GM12878 (cell line): ENCODE data around the gene MDC1. TPM values are rescaled to one million over a fixed set of nuclear protein-coding genes. Genes with fewer than 3 reads are reported as not detected.

ENCODE experiments used
- ATF7 ChIP-seq: fragments of 450-650 bp; IDR thresholded peaks from 2 replicates; pipeline ENCODE4 v1.6.1; 2016; ENCODE audit warnings: low read depth, mild to moderate bottlenecking
- BMI1 ChIP-seq: fragments of 450-650 bp; IDR thresholded peaks from 2 replicates; pipeline ENCODE4 v1.6.1; 2016; ENCODE audit warnings: mild to moderate bottlenecking, moderate library complexity, borderline replicate concordance
- CBX3 ChIP-seq: fragments of 200-600 bp; sonication (generic); IDR thresholded peaks from 2 replicates; pipeline ENCODE4 v1.6.1; 2016; ENCODE audit warnings: low read depth, borderline replicate concordance
- CHD2 ChIP-seq: IDR thresholded peaks from 2 replicates; pipeline ENCODE4 v1.6.1; 2011; ENCODE audit warnings: low read depth, low read length, improper control_type of control experiment, borderline replicate concordance
- EGR1 ChIP-seq, 2 experiments: IDR thresholded peaks; 1 replicate in 1 of 2; 2 replicates in 1 of 2; pipeline ENCODE4 v1.6.1; 2011 to 2012; ENCODE audit warnings: low read depth in 2 of 2, low read length in 2 of 2, borderline replicate concordance in 1 of 2, mild to moderate bottlenecking in 1 of 2, moderate library complexity in 1 of 2
- ESRRA ChIP-seq: IDR thresholded peaks from 2 replicates; pipeline ENCODE4 v1.6.1; 2012; ENCODE audit warnings: mild to moderate bottlenecking, low read length, improper control_type of control experiment
- ETV6 ChIP-seq, 2 experiments: fragments of 450-650 bp in 1 of 2; IDR thresholded peaks in 1 of 2; conservative IDR thresholded peaks in 1 of 2; 2 replicates each; pipeline ENCODE4 v1.6.1; 2014; ENCODE audit warnings: antibody characterized with exemption in 1 of 2, borderline replicate concordance in 1 of 2, low read depth in 1 of 2, mild to moderate bottlenecking in 1 of 2, moderate library complexity in 1 of 2
- IKZF2 ChIP-seq, 2 experiments: fragments of 450-650 bp; IDR thresholded peaks; 2 replicates each; pipeline ENCODE4 v1.6.1; 2017; ENCODE audit warnings: mild to moderate bottlenecking in 2 of 2, moderate library complexity in 2 of 2
- JUND ChIP-seq: IDR thresholded peaks from 2 replicates; pipeline ENCODE4 v1.6.1; 2012; ENCODE audit warnings: low read depth, mild to moderate bottlenecking, low read length, improper control_type of control experiment, moderate library complexity
- MEF2A ChIP-seq: IDR thresholded peaks from 2 replicates; pipeline ENCODE4 v1.6.1; 2011; ENCODE audit warnings: low read depth, mild to moderate bottlenecking, low read length, moderate library complexity; ENCODE audit not compliant: insufficient read depth
- SREBF1 ChIP-seq: IDR thresholded peaks from 2 replicates; pipeline ENCODE4 v1.6.1; 2012; ENCODE audit warnings: mild to moderate bottlenecking, low read length
- SRF ChIP-seq, 2 experiments: IDR thresholded peaks; 2 replicates each; pipeline ENCODE4 v1.6.1; 2011; ENCODE audit warnings: low read depth in 2 of 2, low read length in 2 of 2, mild to moderate bottlenecking in 1 of 2, moderate library complexity in 1 of 2
- STAT3 ChIP-seq: IDR thresholded peaks from 2 replicates; pipeline ENCODE4 v1.6.1; 2011; ENCODE audit warnings: low read depth, low read length, improper control_type of control experiment
- SUZ12 ChIP-seq: fragments of 200-600 bp; sonication (generic); IDR thresholded peaks from one replicate; pipeline ENCODE4 v1.6.1; 2018; ENCODE audit warnings: antibody characterized with exemption, mild to moderate bottlenecking; ENCODE audit not compliant: unreplicated experiment
- WRNIP1 ChIP-seq: IDR thresholded peaks from 2 replicates; pipeline ENCODE4 v1.6.1; 2011; ENCODE audit warnings: low read depth, low read length, improper control_type of control experiment, borderline replicate concordance
- polyA plus RNA-seq, 11 experiments: library from polyadenylated mRNA; depleted of rRNA in 4 of 11; unstranded in 6 of 11; stranded (reverse) in 5 of 11; fragments of >200 nt; fragmentation: Nextera tagmentation in 4 of 11; fragmentation: Illumina TruSeq in 1 of 11; extraction: Ambion mirVana in 4 of 11; extraction: Trizol in 1 of 11; gene quantifications; 1 replicate in 1 of 11; 2 replicates in 10 of 11; pipeline versions ENCODE4 v1.2.1 to v1.2.3, GENCODE V29; 2011 to 2016; ENCODE audit warnings: inconsistent platforms in 2 of 11, missing spikeins in 2 of 11, low read depth in 1 of 11
- total RNA-seq, 4 experiments: library from RNA; depleted of rRNA in 3 of 4; stranded (reverse); fragments of >200 nt in 3 of 4; fragmentation: Illumina TruSeq in 1 of 4; extraction: Trizol in 1 of 4; gene quantifications; 2 replicates each; pipeline versions ENCODE4 v1.2.1 to v1.2.3, GENCODE V29; 2013 to 2021
- TF ChIP-seq, protein P1 (sequence below): IDR thresholded peaks from 2 replicates; pipeline ENCODE4 v1.6.1; 2012; ENCODE audit warnings: mild to moderate bottlenecking, low read depth, low read length
- TF ChIP-seq, protein P2 (sequence below): IDR thresholded peaks from 2 replicates; pipeline ENCODE4 v1.6.1; 2011; ENCODE audit warnings: mild to moderate bottlenecking, low read depth, low read length, moderate library complexity; ENCODE audit not compliant: insufficient replicate concordance
- TF ChIP-seq, protein P3 (sequence below): fragments of 450-650 bp; IDR thresholded peaks from 2 replicates; pipeline ENCODE4 v1.6.1; 2017; ENCODE audit warnings: mild to moderate bottlenecking, low read depth, inconsistent platforms; ENCODE audit not compliant: poor library complexity, severe bottlenecking
- TF ChIP-seq, protein P4 (sequence below): IDR thresholded peaks from 2 replicates; pipeline ENCODE4 v1.6.1; 2012; ENCODE audit warnings: low read length, inconsistent platforms

Gene MDC1
- total and polyA plus RNA-seq, 10 of the 15 experiments (the other 5 are each of a cell fraction or from before 2014, with no cell fraction given), result 5.1 to 62.5 (median 22.4) TPM

DNA sequence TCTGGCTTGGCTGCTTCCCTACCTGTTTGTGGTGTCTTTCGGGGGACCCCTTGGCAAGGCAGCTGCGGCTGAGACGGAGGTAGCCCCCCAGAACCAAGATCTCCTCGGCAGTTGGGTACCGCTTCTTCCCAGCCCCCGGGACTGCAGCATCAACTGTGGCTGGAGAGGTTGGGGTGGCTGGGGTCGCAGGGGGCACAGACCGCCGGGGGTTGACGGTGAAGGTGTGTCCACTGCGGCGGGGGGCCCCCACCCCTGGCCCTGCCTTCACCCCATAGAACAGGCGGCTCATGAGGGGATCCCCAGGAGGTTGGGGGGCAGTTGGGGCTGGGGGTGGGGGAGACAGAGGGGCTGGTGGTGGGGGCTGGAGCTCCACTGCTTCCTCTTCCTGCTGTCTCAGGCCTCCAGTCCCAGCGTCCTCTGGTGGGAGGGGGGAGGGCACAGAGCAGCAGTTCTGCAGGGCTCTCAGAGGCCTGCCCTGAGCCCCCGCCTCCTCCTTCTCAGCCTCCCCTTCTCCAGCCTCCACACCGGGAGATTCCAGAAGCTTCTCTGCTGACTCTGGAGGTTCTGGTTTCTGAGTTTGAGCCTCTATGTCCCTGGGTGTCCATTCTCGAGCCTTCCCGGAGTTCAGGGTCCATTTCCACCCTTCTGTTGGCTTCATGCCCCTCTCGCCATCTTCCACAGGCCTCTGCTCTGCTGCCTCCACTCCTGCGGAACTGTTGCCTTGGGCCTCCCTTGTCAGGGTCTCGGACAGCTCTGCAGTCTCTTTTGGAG, 32.5 kb downstream of the MDC1 start (continued):
- TF ChIP-seq, protein P1, sequence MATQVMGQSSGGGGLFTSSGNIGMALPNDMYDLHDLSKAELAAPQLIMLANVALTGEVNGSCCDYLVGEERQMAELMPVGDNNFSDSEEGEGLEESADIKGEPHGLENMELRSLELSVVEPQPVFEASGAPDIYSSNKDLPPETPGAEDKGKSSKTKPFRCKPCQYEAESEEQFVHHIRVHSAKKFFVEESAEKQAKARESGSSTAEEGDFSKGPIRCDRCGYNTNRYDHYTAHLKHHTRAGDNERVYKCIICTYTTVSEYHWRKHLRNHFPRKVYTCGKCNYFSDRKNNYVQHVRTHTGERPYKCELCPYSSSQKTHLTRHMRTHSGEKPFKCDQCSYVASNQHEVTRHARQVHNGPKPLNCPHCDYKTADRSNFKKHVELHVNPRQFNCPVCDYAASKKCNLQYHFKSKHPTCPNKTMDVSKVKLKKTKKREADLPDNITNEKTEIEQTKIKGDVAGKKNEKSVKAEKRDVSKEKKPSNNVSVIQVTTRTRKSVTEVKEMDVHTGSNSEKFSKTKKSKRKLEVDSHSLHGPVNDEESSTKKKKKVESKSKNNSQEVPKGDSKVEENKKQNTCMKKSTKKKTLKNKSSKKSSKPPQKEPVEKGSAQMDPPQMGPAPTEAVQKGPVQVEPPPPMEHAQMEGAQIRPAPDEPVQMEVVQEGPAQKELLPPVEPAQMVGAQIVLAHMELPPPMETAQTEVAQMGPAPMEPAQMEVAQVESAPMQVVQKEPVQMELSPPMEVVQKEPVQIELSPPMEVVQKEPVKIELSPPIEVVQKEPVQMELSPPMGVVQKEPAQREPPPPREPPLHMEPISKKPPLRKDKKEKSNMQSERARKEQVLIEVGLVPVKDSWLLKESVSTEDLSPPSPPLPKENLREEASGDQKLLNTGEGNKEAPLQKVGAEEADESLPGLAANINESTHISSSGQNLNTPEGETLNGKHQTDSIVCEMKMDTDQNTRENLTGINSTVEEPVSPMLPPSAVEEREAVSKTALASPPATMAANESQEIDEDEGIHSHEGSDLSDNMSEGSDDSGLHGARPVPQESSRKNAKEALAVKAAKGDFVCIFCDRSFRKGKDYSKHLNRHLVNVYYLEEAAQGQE, result no peak
- TF ChIP-seq CHD2 (no peak), ESRRA (no peak), IKZF2 (IDR thresholded peaks at IDR 0.05) (peak in 1 of 2 experiments; percentile 13; a peak in 2 of 4 replicates), SREBF1 (no peak), CBX3 (no peak), SUZ12 (no peak), ETV6 (conservative IDR thresholded peaks at IDR 0.05 in 1 of 2, IDR thresholded peaks at IDR 0.05 in 1 of 2; ENCODE audit: borderline replicate concordance in 1 of 2, low read depth in 1 of 2) (0 out of 4 replicates have a peak, but pooled peaks of 1 of the 2 experiments have one; percentile 44), WRNIP1 (no peak), MEF2A (no peak), STAT3 (no peak), BMI1 (no peak), ATF7 (no peak), SRF (IDR thresholded peaks at IDR 0.05; ENCODE audit: low read depth in 2 of 2, low read length in 2 of 2) (no peak), JUND (no peak), EGR1 (IDR thresholded peaks at IDR 0.05; ENCODE audit: borderline replicate concordance in 1 of 2, low read depth in 2 of 2, low read length in 2 of 2) (peak in 1 of 2 experiments; percentile 30; a peak in 1 of 3 replicates)
- TF ChIP-seq, protein P2, sequence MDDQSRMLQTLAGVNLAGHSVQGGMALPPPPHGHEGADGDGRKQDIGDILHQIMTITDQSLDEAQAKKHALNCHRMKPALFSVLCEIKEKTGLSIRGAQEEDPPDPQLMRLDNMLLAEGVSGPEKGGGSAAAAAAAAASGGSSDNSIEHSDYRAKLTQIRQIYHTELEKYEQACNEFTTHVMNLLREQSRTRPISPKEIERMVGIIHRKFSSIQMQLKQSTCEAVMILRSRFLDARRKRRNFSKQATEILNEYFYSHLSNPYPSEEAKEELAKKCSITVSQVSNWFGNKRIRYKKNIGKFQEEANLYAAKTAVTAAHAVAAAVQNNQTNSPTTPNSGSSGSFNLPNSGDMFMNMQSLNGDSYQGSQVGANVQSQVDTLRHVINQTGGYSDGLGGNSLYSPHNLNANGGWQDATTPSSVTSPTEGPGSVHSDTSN, result peak; percentile 1
- TF ChIP-seq, protein P3, sequence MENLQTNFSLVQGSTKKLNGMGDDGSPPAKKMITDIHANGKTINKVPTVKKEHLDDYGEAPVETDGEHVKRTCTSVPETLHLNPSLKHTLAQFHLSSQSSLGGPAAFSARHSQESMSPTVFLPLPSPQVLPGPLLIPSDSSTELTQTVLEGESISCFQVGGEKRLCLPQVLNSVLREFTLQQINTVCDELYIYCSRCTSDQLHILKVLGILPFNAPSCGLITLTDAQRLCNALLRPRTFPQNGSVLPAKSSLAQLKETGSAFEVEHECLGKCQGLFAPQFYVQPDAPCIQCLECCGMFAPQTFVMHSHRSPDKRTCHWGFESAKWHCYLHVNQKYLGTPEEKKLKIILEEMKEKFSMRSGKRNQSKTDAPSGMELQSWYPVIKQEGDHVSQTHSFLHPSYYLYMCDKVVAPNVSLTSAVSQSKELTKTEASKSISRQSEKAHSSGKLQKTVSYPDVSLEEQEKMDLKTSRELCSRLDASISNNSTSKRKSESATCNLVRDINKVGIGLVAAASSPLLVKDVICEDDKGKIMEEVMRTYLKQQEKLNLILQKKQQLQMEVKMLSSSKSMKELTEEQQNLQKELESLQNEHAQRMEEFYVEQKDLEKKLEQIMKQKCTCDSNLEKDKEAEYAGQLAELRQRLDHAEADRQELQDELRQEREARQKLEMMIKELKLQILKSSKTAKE, result no peak
- TF ChIP-seq, protein P4, sequence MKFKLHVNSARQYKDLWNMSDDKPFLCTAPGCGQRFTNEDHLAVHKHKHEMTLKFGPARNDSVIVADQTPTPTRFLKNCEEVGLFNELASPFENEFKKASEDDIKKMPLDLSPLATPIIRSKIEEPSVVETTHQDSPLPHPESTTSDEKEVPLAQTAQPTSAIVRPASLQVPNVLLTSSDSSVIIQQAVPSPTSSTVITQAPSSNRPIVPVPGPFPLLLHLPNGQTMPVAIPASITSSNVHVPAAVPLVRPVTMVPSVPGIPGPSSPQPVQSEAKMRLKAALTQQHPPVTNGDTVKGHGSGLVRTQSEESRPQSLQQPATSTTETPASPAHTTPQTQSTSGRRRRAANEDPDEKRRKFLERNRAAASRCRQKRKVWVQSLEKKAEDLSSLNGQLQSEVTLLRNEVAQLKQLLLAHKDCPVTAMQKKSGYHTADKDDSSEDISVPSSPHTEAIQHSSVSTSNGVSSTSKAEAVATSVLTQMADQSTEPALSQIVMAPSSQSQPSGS, result no peak
- TF ChIP-seq, all 136 proteins: peak for 9
